HAP-1 (cell line): ENCODE measurements around the gene KCNQ2.

Experiments
- DNase-seq, 2 experiments: peaks; one replicate each; pipeline ENCODE4 v3.0.0-alpha.2; 2016 to 2020; ENCODE audit warnings: low spot score in 2 of 2
- H3K27me3 ChIP-seq: fragments of 250-450 bp; sonication (Bioruptor Pico); 2 replicates; pipeline ENCODE4 v1.5.1; 2020; ENCODE audit warnings: low read depth, mild to moderate bottlenecking, moderate library complexity
- H3K36me3 ChIP-seq: fragments of 250-450 bp; sonication (Bioruptor Pico); replicated peaks from 2 replicates; pipeline ENCODE4 v1.5.1; 2020; ENCODE audit warnings: mild to moderate bottlenecking
- H3K4me1 ChIP-seq: fragments of 250-450 bp; sonication (Bioruptor Pico); 2 replicates; pipeline ENCODE4 v1.5.1; 2020; ENCODE audit warnings: mild to moderate bottlenecking
- H3K4me3 ChIP-seq: fragments of 250-450 bp; sonication (Bioruptor Pico); 2 replicates; pipeline ENCODE4 v1.5.1; 2020; ENCODE audit warnings: mild to moderate bottlenecking, moderate library complexity
- H3K9me3 ChIP-seq: fragments of 250-450 bp; sonication (Bioruptor Pico); 2 replicates; pipeline ENCODE4 v1.5.1; 2020; ENCODE audit warnings: mild to moderate bottlenecking, moderate library complexity
- in situ Hi-C: fragments of 300-500 bp; cut with MboI; formaldehyde crosslinking; loops from 3 replicates; pipeline ENCODE4 v1.14.3; 2020; ENCODE audit warnings: low sequenced_read_pairs, inconsistent platforms, mixed read lengths

Gene KCNQ2

DNA sequence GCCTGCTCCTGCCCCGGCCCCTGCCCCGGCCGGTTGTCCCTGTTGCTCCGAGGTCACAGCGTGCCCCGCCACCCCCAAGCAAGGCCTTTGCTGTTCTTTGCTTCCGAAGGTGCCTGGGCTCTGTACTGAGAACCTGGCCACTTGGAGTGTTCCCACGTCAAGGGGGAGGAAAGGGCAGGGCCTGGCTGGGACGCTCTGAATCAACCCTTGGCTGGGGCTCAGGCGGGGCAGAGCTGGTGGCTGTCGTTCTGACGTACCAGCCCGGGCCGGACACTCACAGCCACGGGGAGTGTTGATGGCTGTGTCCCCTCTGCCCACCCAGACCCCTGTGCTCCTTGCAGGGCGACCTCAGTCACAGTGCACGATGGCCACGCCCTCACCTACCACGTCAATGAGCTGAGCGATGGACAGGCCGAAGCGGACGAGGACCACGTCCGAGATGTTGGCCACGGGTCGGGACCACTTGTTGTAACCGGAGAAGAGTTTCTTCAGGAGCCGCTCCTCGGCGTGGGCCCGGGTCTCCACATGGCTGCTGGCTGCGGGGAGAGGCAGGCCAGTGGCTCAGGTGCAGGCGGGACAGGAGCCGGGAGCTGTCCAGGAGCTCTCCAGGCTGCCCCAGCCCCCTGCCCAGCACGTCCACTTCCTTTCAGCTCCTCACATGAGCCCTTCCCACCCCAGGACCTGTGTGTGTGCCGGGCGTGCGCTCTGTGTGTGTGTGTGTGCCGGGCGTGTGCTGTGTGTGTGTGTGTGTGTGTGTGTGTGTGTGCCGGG, 113.1 kb downstream of the KCNQ2 start:
- Histone ChIP-seq H3K4me3 (no peak overlapping the region), H3K4me1 (no peaks in the 10 kb centered on the region), H3K27me3 (peaks cover 16% of the 10 kb centered on the region), H3K36me3 (no peaks in the 10 kb centered on the region), H3K9me3 (no peaks in the 10 kb centered on the region)
- in situ Hi-C loops, result no loop called here
- DNase-seq, result no peak

DNA sequence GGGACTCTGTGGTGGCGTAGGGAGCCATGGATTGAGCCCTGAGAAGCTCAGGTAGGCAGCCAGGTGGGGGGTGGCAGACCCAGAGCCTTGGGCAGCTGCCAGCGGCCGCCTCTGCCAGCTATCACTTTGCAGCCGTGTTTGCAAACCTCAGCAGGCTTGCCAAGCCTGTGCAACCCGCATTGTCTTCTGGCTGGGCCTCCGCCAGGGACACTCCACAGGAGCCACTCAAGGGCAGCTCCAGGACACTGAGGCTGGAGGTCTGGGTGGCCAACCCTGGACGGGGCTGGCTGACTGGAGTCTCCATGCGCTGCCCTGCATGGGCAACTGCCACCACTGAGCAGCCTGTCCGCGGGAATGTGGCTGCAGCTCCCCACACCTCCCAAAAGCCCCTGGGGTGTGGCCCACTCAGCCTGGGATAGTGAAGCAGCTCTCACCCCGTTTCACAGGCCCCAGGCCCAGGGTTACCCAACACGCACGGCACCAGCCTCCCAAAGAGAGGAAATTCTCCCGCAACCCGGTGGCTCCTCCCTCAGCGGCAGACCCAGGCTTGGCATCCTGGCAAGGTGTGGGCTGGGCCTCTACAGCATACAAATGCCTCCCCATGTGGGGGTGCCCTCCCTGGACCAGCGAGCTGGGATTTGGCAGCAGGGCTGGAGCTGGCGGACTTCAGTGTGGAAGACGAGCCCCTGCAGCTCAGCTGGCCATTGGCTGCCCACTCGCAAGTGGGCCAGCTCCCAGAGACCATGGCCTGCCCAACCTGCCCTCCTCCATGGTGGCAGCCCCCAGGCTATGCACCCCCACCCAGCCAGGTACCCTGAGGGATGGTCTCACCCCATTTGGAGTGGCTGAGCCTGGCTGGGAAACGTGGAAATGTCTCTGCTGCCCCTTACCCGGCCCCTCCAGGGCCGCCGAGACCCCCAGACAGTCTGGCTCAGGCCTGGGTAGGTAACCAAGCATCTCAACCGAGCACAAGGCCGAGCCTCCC, 114.2 kb downstream of the KCNQ2 start:
- no peaks in the 10 kb centered on the region for H3K4me1 ChIP-seq
- in situ Hi-C loops, result no loop called here
- no peak for DNase-seq
- no peaks in the 10 kb centered on the region for H3K9me3 ChIP-seq
- no peaks in the 10 kb centered on the region for H3K36me3 ChIP-seq
- no peak overlapping the region for H3K4me3 ChIP-seq
- peaks cover 16% of the 10 kb centered on the region for H3K27me3 ChIP-seq

GRCh38 chr20:63356931-63357879, 115.2 kb downstream of the KCNQ2 start:
- no peak for DNase-seq
- Histone ChIP-seq H3K4me1 (no peaks in the 10 kb centered on the region), H3K4me3 (no peak overlapping the region), H3K9me3 (no peaks in the 10 kb centered on the region), H3K27me3 (peaks cover 16% of the 10 kb centered on the region), H3K36me3 (no peaks in the 10 kb centered on the region)
- in situ Hi-C loops, result no loop called here

DNA sequence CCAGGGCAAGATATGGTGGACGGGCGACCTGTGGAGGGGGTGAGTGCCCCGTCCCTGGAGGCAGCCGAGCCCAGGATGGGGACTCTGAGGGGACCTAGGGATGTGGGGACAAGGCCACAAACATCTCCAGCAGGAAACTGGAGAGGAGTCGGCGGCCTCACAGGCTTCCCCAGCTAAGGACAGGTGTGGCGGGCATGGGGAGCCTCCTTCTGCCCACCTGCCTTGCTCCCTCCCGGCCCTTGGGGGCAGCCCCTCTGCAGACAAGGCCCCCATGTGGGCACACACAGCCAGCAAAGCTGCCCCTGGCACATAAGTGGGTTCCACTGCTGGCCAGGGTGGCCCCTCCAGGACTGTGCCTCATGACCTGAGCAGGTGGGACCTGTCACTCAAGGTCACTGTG, 115.9 kb downstream of the KCNQ2 start:
- Histone ChIP-seq H3K27me3 (peaks cover 10% of the 10 kb centered on the region), H3K36me3 (no peaks in the 10 kb centered on the region), H3K9me3 (no peaks in the 10 kb centered on the region), H3K4me1 (no peaks in the 10 kb centered on the region), H3K4me3 (no peak overlapping the region)
- DNase-seq, result no peak
- in situ Hi-C loops, result no loop called here

- in situ Hi-C loops, result no loop called here
- no peaks in the 10 kb centered on the region for H3K9me3 ChIP-seq
Measured at GRCh38 chr20:63355781-63356295, 116.6 kb downstream of the KCNQ2 start.

DNA sequence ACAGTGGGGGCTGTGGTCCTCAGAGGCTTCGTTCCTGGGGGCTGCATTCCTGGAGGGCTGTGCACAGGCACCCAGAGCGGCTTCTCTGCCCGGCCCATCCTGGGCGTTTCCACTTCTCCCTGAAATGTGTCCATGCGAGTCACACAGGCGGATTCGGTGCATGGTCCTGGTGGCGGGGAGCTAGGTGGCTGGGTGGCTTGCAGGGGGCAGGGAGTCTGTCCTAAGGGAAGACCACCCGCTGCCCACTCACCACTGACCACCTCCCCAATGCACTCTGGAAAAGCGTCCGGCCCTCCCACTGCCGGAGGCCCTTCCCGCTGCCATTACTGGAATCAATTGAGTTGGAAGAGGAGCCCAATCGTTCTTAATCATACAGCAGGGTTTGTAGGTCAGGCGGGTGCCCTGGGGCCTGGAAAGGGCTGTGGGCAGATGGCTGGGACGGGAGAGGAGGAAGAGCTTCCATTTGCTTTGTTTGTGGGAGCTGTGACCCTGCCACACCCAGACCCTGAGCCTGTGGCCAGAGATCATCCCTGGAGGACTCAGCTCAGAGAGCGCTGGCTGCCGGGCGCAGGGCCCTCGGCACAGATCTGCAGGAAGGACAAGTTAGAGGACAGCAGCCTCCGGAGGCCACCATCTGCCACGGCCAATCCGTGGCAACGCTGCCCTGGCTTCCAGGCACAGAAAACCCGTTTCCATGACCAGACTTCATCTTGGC, 117.7 kb downstream of the KCNQ2 start:
- DNase-seq, result no peak
- no peaks in the 10 kb centered on the region for H3K4me1 ChIP-seq
- in situ Hi-C loops, result no loop called here

More at GRCh38 chr20:63355781-63356295, 116.6 kb downstream of the KCNQ2 start:
- DNase-seq, result no peak
- no peaks in the 10 kb centered on the region for H3K36me3 ChIP-seq
- H3K4me1 ChIP-seq, result no peaks in the 10 kb centered on the region
- H3K4me3 ChIP-seq, result no peak overlapping the region
- H3K27me3 ChIP-seq, result peaks cover 7% of the 10 kb centered on the region

GRCh38 chr20:63352811-63353221, 119.6 kb downstream of the KCNQ2 start:
- H3K4me1 ChIP-seq, result no peaks in the 10 kb centered on the region
- in situ Hi-C loops, result no loop called here

More for the DNA sequence above, 117.7 kb downstream of the KCNQ2 start:
- no peaks in the 10 kb centered on the region for H3K9me3 ChIP-seq
- H3K4me3 ChIP-seq, result no peak overlapping the region
- H3K36me3 ChIP-seq, result no peaks in the 10 kb centered on the region
- H3K27me3 ChIP-seq, result no peaks in the 10 kb centered on the region; the same call in 1 of the 2 replicates

DNA sequence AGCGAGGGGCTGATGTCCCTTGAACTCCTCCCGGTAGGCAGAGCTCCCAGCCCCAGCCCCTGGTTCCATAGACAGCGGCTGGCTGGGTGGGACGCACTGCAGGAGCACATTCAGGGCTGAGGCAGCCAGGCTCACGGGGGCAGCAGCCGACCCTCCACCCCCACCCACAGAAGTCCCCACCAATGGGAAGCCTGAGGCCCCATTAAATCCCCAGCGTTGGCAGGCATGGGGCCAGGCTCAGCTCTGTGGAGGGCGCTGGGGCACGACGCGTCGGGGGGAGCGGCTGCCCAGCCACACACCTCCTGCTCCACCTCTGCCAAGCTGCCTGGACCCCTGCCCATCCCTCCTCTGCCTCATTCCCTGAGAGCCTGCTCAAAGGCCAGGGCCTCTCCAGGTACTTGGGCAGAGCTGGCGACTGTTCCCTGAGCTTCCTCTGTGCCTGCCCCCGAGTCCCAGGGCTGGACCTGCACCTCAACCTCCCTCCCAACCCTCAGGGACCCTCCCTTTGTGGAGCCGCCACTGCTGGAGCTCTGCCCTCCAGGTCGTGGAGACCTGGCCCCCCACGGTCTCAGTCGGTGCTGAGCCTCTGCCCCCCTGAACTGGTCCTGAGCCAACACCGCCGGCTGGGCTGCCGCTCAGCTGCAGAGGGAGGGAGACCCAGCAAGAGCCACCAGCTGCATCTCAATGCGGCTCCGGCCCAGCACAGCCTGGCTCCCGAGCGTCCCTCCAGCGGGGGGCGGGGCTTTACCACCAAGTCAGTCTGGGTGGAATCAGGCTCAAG, 120.5 kb downstream of the KCNQ2 start:
- Histone ChIP-seq H3K27me3 (no peaks in the 10 kb centered on the region; the same call in 1 of the 2 replicates), H3K36me3 (no peaks in the 10 kb centered on the region), H3K4me3 (no peak overlapping the region), H3K4me1 (no peaks in the 10 kb centered on the region), H3K9me3 (no peaks in the 10 kb centered on the region)
- in situ Hi-C loops, result no loop called here
- no peak for DNase-seq

More at GRCh38 chr20:63352811-63353221, 119.6 kb downstream of the KCNQ2 start:
- Histone ChIP-seq H3K27me3 (no peaks in the 10 kb centered on the region), H3K36me3 (no peaks in the 10 kb centered on the region), H3K4me3 (no peak overlapping the region), H3K9me3 (no peaks in the 10 kb centered on the region)
- DNase-seq, result no peak

DNA sequence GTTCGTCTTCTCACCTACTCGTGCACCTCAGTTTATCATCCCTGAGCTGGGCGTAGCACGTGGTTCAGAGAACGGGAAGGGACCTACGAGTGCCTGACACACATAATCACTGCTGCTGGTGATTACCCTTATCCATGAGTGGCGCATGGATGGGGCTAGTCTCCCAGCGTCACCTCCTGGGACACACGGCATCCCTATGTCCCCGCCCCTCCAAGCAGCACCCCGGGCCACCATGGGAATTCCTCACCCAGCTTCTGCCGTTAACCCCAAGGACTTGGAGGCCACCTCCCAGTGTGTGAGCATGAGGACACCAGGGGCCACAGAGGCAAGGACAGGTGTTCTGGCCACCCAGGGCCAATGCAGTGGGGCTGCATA, 121.1 kb downstream of the KCNQ2 start:
- no peak for DNase-seq
- Histone ChIP-seq H3K4me1 (no peaks in the 10 kb centered on the region), H3K9me3 (no peaks in the 10 kb centered on the region), H3K4me3 (no peak overlapping the region), H3K27me3 (peaks cover 7% of the 10 kb centered on the region), H3K36me3 (no peaks in the 10 kb centered on the region)
- in situ Hi-C loops, result no loop called here

- Histone ChIP-seq H3K36me3 (no peaks in the 10 kb centered on the region), H3K27me3 (peaks cover 12% of the 10 kb centered on the region), H3K4me3 (no peak overlapping the region), H3K4me1 (no peaks in the 10 kb centered on the region), H3K9me3 (no peaks in the 10 kb centered on the region)
- in situ Hi-C loops, result no loop called here
- DNase-seq, result no peak
Measured at GRCh38 chr20:63350597-63351325, 121.7 kb downstream of the KCNQ2 start.
